ENCODE results near the gene GAL.

GRCh38 chr11:68655406-68655805 is 28.9 kb upstream of the GAL start:
- TF ChIP-seq CTCF (IDR thresholded peaks at IDR 0.05; ENCODE audit: low read length) (no peak), EZH2 (IDR thresholded peaks at IDR 0.05; ENCODE audit: borderline replicate concordance, low read length) (no peak)

Measured in OCI-LY1 (cell line).